HEK293T (cell line): Measurements from ENCODE around the gene SH3D19.

Experiments used
- BHLHE40 ChIP-seq: fragments of 450-650 bp; IDR thresholded peaks from 2 replicates; pipeline ENCODE4 v1.6.1; 2016; ENCODE audit warnings: mild to moderate bottlenecking, moderate library complexity, borderline replicate concordance
- FOXM1 ChIP-seq: fragments of 450-650 bp; IDR thresholded peaks from 2 replicates; pipeline ENCODE4 v1.6.1; 2017; ENCODE audit warnings: mild to moderate bottlenecking, borderline replicate concordance
- HDGF ChIP-seq: fragments of 450-650 bp; IDR thresholded peaks from 2 replicates; pipeline ENCODE4 v1.6.1; 2017; ENCODE audit warnings: antibody characterized with exemption, borderline replicate concordance
- L3MBTL2 ChIP-seq: fragments of 450-650 bp; conservative IDR thresholded peaks from 2 replicates; pipeline ENCODE4 v1.6.1; 2016; ENCODE audit warnings: mild to moderate bottlenecking
- LEF1 ChIP-seq: fragments of 450-650 bp; IDR thresholded peaks from 2 replicates; pipeline ENCODE4 v1.6.1; 2017; ENCODE audit warnings: mild to moderate bottlenecking, borderline replicate concordance
- NFRKB ChIP-seq: fragments of 450-650 bp; IDR thresholded peaks from 2 replicates; pipeline ENCODE4 v1.6.1; 2016; ENCODE audit warnings: mild to moderate bottlenecking, moderate library complexity
- PKNOX1 ChIP-seq: fragments of 450-650 bp; IDR thresholded peaks from 2 replicates; pipeline ENCODE4 v1.6.1; 2016
- SP1 ChIP-seq: fragments of 450-650 bp; IDR thresholded peaks from 2 replicates; pipeline ENCODE4 v1.6.1; 2017
- SUZ12 ChIP-seq: fragments of 450-650 bp; IDR thresholded peaks from 2 replicates; pipeline ENCODE4 v1.6.1; 2016; ENCODE audit warnings: mild to moderate bottlenecking
- TARDBP ChIP-seq: fragments of 450-650 bp; IDR thresholded peaks from 2 replicates; pipeline ENCODE4 v1.6.1; 2016

- TF ChIP-seq BHLHE40, result no peak
- TF ChIP-seq SUZ12, result no peak
- TF ChIP-seq HDGF, result no peak
- TF ChIP-seq PKNOX1, result no peak
- TF ChIP-seq L3MBTL2, result no peak
- no peak for TF ChIP-seq SP1
- no peak for TF ChIP-seq TARDBP
- no peak for TF ChIP-seq NFRKB
- no peak for TF ChIP-seq LEF1
- no peak for TF ChIP-seq FOXM1
Observed at GRCh38 chr4:151094290-151094751, 231.1 kb downstream of the SH3D19 start.
